ENCODE measurements around the gene QRFP.

The QRFP gene

DNA sequence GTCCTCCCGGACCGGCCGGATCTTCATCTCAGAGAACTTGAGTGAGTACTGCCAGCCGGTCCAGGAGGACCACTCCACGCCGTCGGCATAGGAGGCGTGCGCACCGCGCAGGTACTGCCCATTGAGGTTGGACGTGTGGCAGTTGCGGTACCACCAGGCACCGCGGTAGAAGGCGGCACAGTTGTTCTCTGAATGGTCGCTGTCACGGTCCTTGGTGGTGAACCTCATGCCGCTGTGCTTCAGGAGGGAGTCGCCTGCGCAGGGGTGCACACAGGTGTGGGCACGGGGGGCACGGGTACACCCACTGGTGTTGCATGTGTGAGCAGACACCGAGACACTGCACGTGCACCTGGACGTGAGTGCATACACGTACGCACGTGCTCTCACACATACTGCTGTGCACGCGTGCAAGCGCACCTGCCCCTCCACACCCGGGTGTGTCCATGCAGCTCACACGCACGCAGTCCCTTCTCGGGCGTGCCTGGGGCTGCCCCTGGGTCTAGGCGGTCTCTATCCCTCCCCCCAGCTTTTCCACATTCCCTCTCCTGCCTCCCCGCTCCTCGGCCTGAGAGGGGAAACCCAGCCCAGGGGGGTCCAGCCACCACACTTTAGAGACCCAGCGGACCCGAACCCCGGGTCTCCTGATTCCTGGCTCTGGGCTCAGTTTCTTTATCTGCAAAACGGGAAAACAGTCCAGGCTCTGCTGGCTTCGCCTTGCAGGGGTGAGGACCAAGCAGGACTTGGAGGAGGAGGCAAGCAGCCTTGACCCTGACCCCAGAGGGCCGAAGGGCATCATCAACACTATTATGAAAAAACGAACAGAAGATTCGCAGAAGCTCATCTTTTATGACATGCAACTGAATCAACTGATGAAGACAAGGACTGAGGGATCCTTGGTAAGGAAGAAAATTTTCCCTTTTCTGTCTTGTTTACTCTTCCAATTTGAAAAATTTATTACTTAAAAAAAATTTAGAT is 7.7 kb upstream of the QRFP start:
- no peak for DNase-seq

DNA sequence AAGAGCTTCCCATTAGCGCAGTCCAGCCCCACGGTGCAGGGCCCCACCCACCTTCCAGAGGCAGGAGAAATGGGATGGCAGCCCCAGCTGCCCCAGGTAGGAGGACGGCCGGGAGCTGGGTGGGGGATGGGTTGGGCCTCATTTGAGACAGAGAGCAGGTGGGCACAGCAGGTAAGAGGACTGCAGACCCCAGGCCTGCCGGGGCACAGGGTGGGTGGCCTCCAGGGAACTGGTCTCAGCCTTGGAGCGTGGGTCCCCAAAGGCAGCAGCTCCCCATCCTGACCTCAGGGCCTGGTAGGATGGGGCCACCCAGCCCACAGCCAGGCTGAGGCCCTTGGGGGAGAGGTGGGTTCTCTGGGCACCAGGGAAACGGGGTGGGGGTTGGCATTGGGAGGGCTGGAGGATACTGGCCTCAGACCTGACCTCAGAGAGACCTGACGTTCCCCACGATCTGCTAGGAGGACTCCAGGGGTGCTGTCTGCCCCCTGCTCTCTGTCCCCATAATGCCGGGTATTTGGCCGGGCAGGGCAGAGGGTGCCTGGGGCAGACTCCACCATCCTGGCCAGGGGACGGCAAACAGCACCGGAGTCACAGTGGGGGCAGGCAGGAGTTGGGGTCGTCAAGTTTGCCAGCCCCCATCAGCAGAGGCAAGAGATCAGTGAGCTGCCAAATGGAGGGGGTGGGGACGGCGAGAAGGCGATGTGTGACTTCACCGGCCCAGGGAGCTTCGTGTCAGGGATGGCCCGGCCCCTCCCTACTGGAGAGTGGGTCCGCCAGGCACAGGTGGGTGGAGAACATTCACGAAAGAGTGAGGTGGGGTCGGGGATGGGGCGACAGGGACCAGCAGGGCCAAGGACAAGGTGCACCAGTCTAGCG is 6.8 kb upstream of the QRFP start:
- DNase-seq: no peak

DNA sequence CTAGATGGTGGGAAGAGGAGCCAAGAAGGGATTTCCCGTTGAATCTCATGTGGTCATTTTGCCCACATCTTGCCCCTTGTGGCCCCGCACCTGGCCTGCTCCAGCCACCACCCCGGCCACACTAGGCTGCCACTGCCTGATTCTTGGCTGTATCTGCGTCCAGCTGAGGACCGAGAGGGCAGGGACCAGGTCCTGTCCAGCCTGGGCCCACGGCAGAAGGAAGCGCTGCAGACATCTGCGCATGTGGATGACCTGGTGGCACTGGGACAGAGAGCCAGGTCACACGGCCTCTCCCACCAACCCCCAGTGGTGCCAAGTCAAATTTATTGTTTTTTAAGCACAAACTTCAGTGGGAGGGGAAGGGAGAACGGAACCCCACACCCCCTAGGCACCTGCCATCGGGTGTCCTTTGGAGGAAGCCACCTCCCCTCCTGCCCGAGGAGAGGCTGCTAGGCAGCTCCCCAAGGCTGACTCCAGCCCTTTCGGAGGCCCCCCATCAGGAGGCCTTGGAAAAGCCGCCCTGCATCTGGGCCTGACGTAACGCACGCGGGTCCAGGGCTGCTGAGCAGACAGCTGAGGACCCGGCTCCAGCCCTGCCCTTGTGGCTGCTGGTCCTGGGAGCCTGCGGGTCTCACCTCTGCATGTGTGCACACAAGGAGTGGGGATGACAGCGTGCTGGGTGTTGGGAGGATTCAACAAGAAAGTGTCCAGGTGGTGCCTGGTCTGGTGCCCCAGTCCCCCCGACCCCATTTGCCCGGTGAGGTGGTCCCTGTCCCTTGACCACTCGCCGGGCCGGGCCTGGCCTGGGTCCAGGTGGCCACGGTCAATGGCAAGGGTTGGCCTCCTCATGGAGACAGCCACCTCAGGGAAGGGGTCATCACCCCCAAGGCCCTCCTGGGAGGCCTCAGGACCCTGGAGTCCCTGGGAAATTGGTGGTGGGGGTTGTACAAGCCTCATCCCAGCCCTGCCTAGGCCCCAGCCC is 5.9 kb upstream of the QRFP start:
- no peak for DNase-seq

DNA sequence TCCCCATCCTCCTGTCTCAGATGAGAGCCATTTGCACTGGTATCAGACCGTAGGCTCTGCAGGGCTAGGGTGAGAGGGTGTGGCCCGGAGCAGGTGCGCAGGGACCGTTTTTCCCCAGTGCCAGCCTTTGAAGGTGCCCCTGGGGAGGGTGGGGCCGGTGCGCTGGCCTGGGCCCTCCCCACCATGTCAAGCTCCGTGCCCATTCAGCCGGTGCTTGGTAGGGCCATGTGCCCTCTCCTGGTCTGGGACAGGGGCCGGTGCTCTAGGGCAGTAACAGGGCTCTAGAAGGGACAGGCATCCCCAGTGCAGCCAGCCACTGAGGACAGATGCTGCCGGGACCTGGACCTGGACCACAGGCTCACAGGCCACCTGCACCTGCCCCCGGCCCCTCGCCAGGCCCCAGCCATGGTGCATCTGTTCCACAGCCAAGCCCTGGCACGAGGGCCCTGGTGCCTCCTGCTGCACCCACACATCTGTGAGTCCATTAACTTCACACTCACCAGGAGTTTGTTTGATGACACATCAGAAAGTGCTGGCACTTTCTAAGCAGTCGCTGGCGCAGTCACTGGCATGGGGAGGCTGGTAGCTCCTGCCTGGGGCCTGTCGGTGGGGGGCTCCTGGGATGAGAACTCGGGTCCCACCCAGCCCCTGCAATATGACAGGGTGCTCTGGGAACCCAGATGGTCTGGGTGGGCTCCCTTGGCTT is 5.0 kb upstream of the QRFP start:
- DNase-seq: no peak

DNA sequence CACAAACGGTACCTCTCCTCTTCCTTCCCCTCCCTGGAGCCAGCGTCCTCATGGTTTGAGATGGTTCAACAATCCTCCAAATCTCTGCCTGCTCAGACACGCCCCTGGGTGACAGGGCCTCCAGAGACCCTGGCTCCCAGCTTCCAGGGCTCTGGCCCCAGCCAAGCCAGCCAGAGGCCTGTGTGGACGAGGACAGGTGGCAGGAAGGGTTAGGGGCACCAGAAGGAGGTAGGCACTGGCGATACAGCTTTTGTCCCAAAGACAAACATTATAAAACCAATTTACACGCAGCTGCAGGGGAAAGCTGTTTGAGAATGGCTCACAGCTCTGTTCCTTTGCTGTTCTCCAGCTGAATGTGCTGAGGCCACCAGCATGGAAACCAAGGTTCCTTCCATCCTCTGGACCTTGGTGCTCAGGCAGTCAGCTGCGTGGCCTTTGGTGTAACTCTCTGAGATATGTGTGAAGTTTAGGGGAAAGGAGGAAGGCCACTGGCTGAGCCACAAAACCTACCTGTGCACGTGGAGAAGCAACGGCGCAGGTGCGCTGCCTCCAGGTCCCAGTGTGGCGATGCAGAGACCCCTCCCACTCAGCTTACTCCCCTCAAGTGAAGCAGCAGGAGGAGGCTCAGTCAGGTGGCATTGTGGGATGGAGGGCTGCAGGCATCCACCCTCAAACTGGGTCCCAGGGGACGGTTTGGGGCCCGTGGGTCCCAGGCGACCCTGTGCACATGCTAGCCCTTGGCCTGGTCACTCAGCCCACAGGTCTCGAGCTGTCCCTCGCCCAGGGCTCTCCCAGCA is 4.3 kb upstream of the QRFP start:
- no peak for DNase-seq

DNA sequence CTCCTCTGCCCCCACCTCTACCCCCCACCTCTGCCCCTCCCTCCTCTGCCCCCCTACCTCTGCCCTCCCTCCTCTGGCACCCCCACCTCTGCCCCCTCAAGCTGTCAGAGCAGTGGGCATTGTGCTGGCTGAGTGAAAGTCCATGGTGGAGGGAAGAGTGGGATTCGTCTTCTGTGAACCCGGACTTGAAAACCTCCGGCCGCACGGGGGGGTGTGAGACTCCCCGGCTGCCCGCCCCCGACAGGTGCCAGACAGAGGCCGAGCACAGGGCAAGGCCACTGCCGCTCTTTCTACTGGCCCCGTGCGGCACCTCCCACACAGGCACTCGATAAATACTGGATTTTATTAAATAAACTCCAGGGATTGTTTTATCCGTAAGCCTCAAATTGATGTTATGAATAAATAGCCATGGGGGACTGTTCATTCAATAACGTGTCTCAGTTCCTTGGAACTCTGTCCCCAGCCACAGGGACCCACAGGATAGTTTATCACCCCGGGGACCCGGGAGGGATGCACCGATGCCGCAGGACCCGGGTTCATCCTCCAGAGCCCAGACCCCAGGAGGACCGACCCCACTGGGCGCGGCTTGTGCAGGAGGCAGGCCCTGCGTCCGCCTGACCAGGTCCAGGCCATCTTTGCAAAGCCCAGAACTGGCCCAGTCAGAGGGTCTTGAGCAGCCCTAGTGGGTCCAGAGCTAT is 2.6 kb upstream of the QRFP start:
- no peak for DNase-seq

DNA sequence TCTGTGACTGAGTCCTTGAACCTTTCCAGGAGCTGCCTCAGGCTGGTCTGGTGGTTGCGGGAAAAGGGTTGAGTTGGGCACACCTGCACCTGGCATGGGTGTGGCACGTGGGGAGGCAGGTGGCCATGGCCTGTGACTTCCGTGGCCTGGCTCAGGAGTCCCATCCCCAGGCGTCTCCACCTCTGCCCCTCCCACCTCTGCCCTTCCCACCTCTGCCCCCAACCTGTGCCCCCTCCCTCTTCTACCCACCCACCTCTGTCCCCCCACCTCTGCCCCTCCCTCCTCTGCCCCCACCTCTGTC is 1.9 kb upstream of the QRFP start:
- DNase-seq: no peak

DNA sequence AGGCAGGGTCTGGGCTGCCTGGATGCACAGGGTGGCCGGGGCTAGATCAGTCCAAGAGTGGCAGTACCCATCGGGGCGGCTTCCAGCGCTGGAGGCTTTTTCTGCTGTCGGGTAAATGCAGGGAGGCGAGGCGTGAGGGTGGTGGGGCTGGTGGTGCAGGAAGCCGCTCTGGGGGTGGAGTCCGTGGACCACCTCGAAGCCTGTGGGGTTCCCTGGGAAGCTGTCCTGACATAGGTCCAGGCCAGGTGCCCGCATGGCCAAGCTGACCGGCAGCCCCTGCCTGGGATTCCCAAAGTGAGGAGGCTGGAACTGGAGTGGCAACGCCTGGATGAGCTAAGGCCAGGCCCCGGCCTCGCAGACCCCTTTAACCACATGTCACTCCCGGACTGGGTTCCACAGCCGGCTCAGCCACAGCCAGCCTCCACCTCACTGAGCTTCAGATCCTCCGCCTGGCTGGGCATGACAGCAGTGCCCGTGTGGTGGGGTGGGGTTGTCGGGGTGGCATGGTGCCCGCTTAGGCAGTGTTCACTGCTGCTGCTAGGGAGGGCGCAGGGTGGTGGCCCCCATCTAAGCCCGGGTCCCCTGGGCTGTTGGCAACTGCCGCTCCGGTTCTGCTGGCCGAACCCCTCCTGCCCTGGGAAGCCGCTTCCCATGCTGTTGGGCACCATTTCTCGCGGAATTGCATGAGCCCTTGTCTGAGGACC is 1.4 kb upstream of the QRFP start:
- DNase-seq: no peak

DNA sequence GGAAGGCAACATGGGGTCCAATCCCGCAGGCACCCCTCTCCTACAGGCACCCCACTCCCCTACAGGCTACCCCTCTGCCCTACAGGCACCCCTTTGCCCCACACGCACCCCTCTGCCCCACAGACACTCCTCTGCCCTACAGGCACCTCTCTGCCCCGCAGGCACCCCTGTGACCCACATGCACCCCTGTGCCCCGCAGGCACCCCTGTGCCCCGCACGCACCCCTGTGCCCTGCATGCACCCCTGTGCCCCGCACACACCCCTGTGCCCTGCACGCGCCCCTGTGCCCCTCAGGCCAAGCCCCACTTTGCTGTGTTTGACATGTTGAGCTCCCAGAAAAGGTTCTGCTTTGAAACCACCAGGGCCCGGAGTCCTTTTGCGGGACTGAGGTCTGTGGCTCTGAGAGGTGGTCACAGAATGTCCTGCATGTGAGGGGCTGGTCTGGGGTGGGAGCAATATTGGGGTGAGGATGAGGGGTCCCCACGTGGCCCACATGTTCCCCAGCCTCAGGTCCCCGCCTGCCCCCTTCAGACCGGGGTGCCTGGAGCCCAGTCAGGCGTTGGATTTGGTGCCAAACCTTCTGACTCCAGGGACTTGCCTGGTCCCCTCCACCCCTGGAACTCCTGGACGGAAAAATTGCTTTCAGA is 616 bp upstream of the QRFP start:
- DNase-seq: no peak

DNA sequence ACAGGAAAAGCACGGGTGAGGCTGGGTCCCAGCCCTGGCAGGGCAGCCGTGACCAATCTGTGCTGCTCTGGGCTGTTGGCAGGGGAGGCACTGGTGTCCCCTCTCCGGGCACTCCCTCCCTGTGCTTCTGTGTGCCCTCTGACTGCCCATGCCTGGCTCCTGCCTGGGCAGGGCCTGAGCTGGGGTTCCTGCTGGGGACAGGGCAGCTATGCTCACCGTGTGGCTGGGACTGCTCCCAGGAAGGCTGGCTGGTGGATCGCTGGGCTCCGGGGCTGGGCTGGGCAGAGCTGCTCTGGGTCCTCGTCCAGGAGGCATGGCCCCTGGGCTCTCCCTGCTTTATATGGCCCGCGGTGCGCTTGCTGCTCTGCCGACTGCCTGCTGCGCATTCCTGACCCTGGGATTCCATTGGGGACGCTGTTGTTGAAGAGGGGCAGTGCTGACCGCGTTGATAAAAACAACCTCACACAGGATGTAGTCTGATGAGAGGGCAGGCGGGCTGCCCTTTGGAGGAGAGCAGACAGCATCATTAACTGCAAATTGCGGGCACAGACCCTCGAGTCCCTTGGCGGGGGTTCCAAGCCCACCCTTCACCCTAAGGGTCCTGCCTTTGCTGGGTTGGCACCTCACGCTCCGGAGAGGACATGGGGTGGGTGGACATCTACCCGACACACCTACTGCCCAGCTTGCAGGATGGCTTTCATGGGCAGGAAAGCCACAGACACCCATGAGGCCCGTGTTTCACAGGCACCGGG is 955 bp downstream of the QRFP start:
- no peak for DNase-seq

DNA sequence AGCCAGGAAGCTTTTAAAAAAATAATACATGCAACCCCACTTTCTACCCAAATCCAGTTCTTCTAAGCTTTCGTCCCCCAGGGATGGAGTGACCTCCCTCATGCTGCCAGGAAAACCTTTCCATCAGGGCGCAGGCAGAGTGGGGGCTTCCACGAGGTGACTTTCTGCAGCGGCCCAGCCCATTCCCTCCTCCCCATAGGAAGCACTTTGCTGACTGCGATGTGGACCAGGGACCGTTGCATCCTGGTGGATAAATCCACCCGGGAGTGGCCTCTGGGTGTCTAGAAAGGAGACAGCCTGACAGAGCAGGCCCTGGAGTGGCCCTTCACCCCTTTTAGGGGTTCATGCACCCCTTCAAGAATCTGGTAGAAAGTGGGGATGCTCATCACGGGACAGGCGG is 1.6 kb downstream of the QRFP start:
- no peak for DNase-seq

DNA sequence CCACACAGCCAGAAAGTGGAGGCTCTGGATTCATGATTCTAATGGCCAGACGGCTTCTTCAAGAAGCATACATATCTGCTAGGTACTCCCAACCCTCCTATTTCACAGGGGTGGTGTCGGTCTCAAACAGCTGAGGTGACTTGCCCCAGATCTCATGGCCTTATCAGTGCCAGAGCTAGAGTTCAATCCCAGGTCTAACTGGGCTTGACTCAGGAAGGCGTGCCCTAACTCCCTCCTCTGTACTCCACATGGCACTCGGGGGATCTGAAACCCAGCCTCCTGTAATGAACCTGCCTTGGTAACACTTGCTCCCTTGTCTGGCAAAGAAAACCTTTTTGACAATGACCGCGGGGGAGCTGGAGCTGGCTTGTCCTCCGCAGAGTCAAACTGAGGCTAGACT is 2.1 kb downstream of the QRFP start:
- no peak for DNase-seq

DNA sequence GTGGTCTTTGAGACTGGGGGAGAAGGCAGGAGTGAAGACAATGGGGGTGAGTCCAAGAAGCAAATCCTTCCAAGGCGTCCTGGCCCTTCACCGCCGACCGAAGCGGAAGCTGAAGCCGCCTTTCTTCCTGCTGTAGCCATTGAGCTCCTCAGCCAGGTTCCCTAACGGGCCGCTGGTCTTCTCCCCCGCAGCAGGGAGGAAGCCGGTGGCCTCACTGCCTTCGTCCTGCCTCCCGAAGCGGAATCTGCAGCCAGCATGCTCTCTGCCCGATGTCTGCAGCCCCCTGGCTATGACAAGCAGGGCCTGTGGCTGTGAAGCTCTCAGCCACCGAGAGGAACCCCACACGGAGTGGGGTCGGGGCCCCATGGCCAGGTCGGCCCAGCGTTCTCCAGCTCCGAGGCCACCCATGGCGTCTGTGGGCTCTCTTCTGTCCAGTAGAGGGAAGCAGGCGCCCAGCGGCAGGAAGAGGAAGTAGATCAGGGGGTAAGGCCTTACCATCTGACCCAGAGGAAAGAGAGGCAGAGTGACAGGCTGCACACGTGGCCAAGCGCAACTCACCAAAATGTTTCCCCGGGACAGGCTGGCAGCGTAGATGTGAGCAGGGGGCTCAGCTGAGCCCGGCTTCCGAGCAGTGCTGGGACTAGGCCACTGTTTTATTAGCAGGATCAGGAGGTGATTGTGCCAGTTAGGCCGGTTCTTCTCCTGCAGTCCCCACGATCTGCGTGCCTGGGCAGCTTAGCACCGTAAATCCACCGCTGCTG is 3.1 kb downstream of the QRFP start:
- DNase-seq: no peak

DNA sequence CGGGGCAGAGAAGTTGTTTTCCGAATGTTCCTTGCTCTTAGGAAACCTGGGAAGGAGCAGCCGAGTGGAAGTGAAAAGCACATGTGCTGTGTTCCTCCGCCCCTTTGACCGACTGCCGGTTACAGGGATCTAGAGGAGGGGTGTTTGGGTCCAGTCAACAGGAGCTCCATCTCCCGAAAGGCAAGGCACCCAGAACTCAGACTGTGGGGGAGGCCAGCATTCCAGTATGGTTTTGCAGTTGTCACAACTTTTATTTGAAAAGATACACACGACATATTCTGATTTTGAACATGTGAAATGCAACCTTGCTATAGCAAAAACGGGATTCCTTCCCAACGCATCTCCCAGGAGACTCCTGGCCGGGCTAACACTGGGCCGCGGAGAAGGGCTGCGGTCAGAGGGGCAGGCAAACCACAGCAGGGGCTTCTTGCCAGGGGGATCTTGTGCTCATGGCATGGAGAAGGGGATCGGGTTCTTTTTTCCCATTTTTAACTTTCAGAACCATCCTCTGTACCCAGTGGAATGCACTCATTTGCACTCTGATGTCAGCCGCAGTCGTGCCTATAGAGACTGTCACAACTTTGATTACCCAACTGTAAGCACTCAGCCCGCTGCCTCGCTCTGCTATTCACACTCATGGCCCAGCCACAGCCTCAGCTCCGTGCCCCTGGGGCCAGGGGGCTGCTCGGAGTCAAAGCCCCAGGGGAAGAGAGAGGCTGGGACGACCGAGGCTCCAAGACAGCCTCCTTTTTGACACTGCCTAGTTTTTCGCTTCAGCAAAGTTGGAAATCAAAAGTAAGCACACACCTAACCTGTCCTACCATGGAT is 3.9 kb downstream of the QRFP start:
- DNase-seq: no peak

DNA sequence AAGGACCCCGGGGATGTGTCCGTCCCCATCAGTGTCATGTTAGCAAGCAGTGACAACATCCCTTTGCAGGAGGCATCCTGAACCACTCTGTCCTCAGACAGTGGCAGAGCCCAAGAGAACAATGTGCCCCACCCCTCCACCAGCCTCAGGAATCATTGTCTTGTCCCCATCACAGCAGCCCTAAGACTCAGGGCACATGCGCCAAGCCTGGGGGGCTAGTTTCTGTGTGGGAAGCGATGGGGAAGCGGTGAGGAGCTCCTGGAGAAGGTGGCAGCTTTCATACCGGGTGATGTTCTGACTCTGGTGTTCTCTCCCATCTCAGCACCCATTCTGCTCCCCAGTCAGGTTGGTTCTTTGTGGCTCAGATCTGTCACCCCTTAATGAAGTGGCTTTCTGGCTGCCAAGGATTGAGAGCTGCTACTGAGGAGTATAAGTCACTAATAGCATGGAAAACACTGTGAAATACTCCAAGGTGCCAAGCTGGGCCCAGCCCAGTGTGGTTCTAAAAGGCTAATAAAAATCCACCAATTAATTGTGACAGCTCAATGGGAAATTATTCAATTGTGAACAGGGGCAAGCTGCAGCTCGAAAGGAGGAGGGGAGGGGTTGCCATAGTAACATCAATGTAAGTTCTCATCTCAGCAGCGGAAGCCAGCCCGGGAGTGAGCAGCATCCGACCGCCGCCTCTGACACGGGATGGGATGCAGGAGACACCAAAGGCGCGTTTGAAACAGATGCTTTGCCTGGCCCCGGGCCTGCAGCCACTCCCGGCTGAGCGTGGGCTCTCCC is 4.7 kb downstream of the QRFP start:
- DNase-seq: no peak
